Endothelial cell of umbilical vein (primary cell): ENCODE data around the gene PAX5. TPM values are rescaled to one million over a fixed set of nuclear protein-coding genes. Genes with fewer than 3 reads are reported as not detected.

ENCODE experiments used
- BruUV-seq: library from RNA; stranded (reverse); fragments of 400-500 nt; replicated peaks from 2 replicates; lab custom pipeline; 2021; lab: Mats Ljungman, UMichigan
- CTCF ChIA-PET: fragments of 300-600, 350-600 bp; sonication (Branson Sonifier 250); formaldehyde crosslinking; loops from one replicate; lab custom pipeline; 2021; ENCODE audit warnings: antibody characterized with exemption, inconsistent platforms; lab: Charles Lee
- POLR2A ChIA-PET: fragments of 300-600, 350-600 bp; sonication (Branson Sonifier 250); formaldehyde crosslinking; loops from one replicate; lab custom pipeline; 2021; ENCODE audit warnings: antibody characterized with exemption, inconsistent platforms; lab: Charles Lee
- DNase-seq: peaks from one replicate; pipeline ENCODE4 v3.0.0-alpha.2; 2011; ENCODE audit warnings: low read depth, low spot score
- FAIRE-seq: peaks from 2 replicates; lab custom pipeline; 2011; peaks lifted over from hg19 to GRCh38; lab: Jason Lieb, UNC
- H2AFZ ChIP-seq: 2 replicates; pipeline ENCODE4 v1.6.0; 2012; ENCODE audit warnings: low read depth, low read length, control low read depth, inconsistent platforms
- H3K27ac ChIP-seq: 2 replicates; pipeline ENCODE4 v1.5.1; 2011; ENCODE audit warnings: low read depth, mild to moderate bottlenecking, control low read depth, low read length, moderate library complexity; ENCODE audit not compliant: insufficient read depth
- H3K27me3 ChIP-seq, 2 experiments: 2 replicates each; pipeline versions ENCODE4 v1.6.0 to v1.6.1; 2011; ENCODE audit warnings: low read length in 2 of 2, mixed read lengths in 1 of 2; ENCODE audit not compliant: control insufficient read depth in 2 of 2, insufficient read depth in 2 of 2
- H3K36me3 ChIP-seq, 2 experiments: 2 replicates in 1 of 2; 3 replicates in 1 of 2; pipeline ENCODE4 v1.5.1; 2011; ENCODE audit warnings: low read length in 2 of 2, mild to moderate bottlenecking in 1 of 2, moderate library complexity in 1 of 2; ENCODE audit not compliant: control insufficient read depth in 2 of 2, insufficient read depth in 2 of 2; ENCODE audit errors: extremely low read depth in 1 of 2
- H3K4me1 ChIP-seq: 3 replicates; pipeline ENCODE4 v1.5.1; 2011; ENCODE audit warnings: mild to moderate bottlenecking, low read length; ENCODE audit not compliant: control insufficient read depth, insufficient read depth; ENCODE audit errors: extremely low read depth
- H3K4me2 ChIP-seq: 2 replicates; pipeline ENCODE4 v1.6.1; 2011; ENCODE audit warnings: low read length, control low read depth, mixed read lengths; ENCODE audit not compliant: insufficient read depth
- H3K4me3 ChIP-seq, 3 experiments: fragments of 200-600 bp in 1 of 3; sonication (generic), shearing (Covaris generic) in 1 of 3; replicated peaks in 1 of 3; 2 replicates each; pipeline ENCODE4 v1.5.1; 2011 to 2016; ENCODE audit warnings: control low read depth in 3 of 3, low read length in 3 of 3, mild to moderate bottlenecking in 2 of 3, inconsistent platforms in 1 of 3, low read depth in 1 of 3, moderate library complexity in 1 of 3; ENCODE audit not compliant: insufficient read depth in 1 of 3
- H3K79me2 ChIP-seq: 2 replicates; pipeline ENCODE4 v1.6.0; 2012; ENCODE audit warnings: low read length, inconsistent platforms; ENCODE audit not compliant: control insufficient read depth, insufficient read depth
- H3K9ac ChIP-seq: replicated peaks from 2 replicates; pipeline ENCODE3; 2011; ENCODE audit warnings: low read length, control low read depth; ENCODE audit not compliant: insufficient read depth; ENCODE audit errors: extremely low read depth
- H3K9me1 ChIP-seq: replicated peaks from 3 replicates; pipeline ENCODE4 v1.6.0; 2011; ENCODE audit warnings: mild to moderate bottlenecking, low read length; ENCODE audit not compliant: control insufficient read depth, insufficient read depth; ENCODE audit errors: extremely low read depth
- H3K9me3 ChIP-seq: replicated peaks from 2 replicates; pipeline ENCODE4 v1.5.1; 2012; ENCODE audit warnings: low read length, inconsistent platforms; ENCODE audit not compliant: control insufficient read depth, insufficient read depth
- H4K20me1 ChIP-seq: replicated peaks from 2 replicates; pipeline ENCODE3; 2011; ENCODE audit warnings: mild to moderate bottlenecking, low read length; ENCODE audit not compliant: control insufficient read depth, insufficient read depth; ENCODE audit errors: extremely low read depth
- CTCF ChIP-seq, 2 donors: IDR thresholded peaks; 1 replicate in 1 of 2; 2 replicates in 1 of 2; pipeline ENCODE4 v1.5.1; 2011; ENCODE audit warnings: low read length in 2 of 2, mild to moderate bottlenecking in 2 of 2, moderate library complexity in 2 of 2, control low read depth in 1 of 2, inconsistent platforms in 1 of 2, low read depth in 1 of 2; ENCODE audit not compliant: insufficient read depth in 1 of 2; ENCODE audit errors: extremely low read depth in 1 of 2
- JUN ChIP-seq: IDR thresholded peaks from 2 replicates; pipeline ENCODE4 v1.6.1; 2011; ENCODE audit warnings: borderline replicate concordance, low read depth; ENCODE audit not compliant: insufficient read length, insufficient read depth
- dilution Hi-C: fragments of 300-500 bp; cut with MboI; formaldehyde crosslinking; loops from one replicate; pipeline ENCODE4 v1.15.0; 2019; ENCODE audit warnings: low sequenced_read_pairs; ENCODE audit not compliant: extremely low pct_ligation_motif_present
- intact Hi-C: fragments of 100-400 bp; cut with micrococcal nuclease; formaldehyde crosslinking; loops from one replicate; pipeline ENCODE4 v1.10.0; 2022
- polyA plus RNA-seq, 4 experiments: library from polyadenylated mRNA; depleted of rRNA in 3 of 4; stranded (reverse) in 3 of 4; unstranded in 1 of 4; fragments of >200 nt; gene quantifications; 2 replicates each; pipeline versions ENCODE4 v1.2.1 to v1.2.3, GENCODE V29; 2011 to 2012; ENCODE audit warnings: missing spikeins in 1 of 4
- total RNA-seq: library from RNA; stranded (reverse); gene quantifications from 2 replicates; pipeline ENCODE4 v1.2.3, GENCODE V29; 2021

Gene PAX5
- total and polyA plus RNA-seq, 2 donors (not counting 3 experiments of a cell fraction or from before 2014, with no cell fraction given), result not detected

DNA sequence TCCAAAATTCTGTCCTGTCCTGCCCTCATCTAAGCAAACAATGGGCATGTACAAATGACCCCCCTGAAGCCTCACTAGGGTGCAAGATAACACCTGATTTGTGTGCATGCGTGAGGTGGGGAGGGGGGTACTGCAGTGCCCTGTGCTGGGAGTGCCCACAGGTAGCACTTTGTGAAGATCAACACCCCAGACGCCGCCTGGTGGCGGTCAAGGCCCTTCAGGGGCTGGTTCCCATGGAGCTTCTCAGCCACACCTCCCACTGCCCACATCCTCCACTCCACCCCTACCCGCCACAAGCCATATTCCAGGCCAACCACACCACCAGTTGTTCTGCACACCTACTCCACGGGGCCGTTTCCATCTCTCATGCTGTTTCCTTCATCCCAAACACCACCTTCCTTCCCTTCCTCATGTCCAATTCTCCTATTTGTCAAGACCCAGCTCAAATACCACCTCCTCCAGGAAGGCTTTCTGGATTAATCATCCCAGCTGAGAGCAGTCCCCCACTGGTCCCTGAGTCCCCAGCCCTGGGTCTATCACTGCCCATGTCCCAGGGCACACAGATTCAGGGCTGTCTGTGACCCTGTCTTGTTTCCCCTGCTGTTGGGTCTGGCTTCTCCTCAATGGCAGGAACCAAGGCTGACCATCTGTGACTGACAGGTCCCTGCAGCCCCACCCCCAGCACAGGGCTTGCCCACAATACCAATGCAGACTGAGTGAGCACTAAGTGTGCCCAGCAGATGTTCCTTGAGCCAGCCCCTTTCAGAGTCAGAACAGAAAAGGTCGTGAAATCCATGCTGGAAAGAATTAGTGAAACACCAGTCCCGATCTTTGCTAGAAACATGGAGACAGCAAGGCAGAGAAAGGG, 178.4 kb downstream of the PAX5 start:
- CTCF ChIA-PET, result interaction anchor here (0.6 to 1.0 kb wide), 4 partner anchors 13 to 223 kb away, joined by 3 to 8 read pairs (median 5); no protein-coding TSS in a partner anchor

More for the DNA sequence above, 178.4 kb downstream of the PAX5 start:
- POLR2A ChIA-PET, result no interaction called here
- Histone ChIP-seq H3K4me1 (no peaks in the 10 kb centered on the region), H3K79me2 (no peaks in the 10 kb centered on the region), H3K4me3 (no peak overlapping the region), H3K36me3 (no peaks in the 10 kb centered on the region), H3K27me3 (peaks cover 28 to 41% of the 10 kb centered on the region in 2 experiments), H2AFZ (no peak overlapping the region), H3K9me1 (no peaks in the 10 kb centered on the region), H3K27ac (no peak overlapping the region), H4K20me1 (no peaks in the 10 kb centered on the region), H3K9ac (no peak overlapping the region), H3K4me2 (no peak overlapping the region), H3K9me3 (no peaks in the 10 kb centered on the region)
- dilution Hi-C loops, result no loop called here
- no TSS peak for BruUV-seq
- peak; percentile 3 for DNase-seq
- intact Hi-C loops, result no loop called here
- no peak for FAIRE-seq
- peak in 1 of 2 donors; percentile 51 for TF ChIP-seq CTCF (IDR thresholded peaks at IDR 0.05; ENCODE audit: extremely low read depth in 1 of 2, insufficient read depth in 1 of 2, low read depth in 1 of 2, low read length in 2 of 2)
- no peak for TF ChIP-seq JUN
